ENCODE measurements around the gene ZNF462.
"Not testable (repeated sequence)": the region's sequence is repeated elsewhere in the genome, so short reads cannot be mapped to it uniquely, and the experiment has no call there.

Gene ZNF462

DNA sequence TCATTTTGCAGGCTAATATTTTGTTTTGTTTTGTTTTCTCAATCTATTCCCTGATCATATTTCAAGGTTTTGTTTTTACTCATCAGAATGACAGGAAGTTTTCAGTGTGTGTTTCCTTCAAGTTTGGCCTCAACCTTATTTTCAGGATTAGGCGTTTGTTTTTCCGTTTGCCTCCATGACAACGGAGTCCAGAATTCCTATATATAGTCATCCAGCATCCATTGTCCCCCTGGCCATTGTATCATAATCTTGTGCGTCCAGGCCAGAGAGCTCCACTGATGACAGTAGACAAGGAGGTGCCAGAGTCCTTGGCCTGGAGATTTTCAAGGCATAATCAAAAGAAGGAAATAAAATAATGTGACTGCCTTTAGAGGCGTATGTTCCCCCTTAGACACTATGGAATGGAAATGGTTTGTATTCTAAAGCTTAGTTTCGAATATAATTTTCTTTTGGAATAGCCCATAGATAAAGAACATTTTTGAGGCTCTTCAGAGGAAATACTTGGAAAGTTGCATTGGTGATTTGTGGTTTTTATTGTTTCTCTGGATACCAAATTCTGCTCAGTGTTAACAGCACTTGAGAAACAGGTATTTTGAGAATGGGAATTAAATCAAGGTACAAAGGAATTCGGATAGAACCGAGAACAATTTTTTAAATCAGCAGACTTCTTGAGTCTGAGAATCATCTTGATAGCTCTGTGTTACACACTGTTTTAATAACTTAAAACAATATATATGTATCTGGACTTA is 99.8 kb downstream of the ZNF462 start:
- no peak for DNase-seq (ENCODE audit: low spot score)

DNA sequence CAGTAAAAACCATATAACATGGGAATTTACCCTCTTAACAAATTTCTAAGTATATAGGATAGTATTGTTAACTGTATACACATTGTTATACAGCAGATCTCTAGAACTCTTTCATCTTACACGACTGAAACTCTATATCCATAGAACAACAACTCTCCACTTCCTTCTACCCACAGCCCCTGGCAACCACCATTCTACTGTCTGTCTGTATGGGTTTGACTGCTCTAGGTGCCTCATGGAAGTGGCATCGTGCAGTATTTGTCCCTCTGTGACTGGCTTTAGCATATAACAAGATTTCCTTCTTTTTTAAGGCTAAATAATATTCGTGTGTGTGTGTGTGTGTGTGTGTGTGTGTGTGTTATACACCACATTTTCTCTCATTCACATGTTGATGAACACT is 100.7 kb downstream of the ZNF462 start:
- DNase-seq (ENCODE audit: low spot score): no peak

- no peak for DNase-seq (ENCODE audit: low spot score)
Observed at GRCh38 chr9:106964329-106964728, 101.4 kb downstream of the ZNF462 start.

- DNase-seq (ENCODE audit: low spot score): no peak
Observed at GRCh38 chr9:106964822-106965525, 102.0 kb downstream of the ZNF462 start.

GRCh38 chr9:106966481-106966880 is 103.5 kb downstream of the ZNF462 start:
- no peak for DNase-seq (ENCODE audit: low spot score)

DNA sequence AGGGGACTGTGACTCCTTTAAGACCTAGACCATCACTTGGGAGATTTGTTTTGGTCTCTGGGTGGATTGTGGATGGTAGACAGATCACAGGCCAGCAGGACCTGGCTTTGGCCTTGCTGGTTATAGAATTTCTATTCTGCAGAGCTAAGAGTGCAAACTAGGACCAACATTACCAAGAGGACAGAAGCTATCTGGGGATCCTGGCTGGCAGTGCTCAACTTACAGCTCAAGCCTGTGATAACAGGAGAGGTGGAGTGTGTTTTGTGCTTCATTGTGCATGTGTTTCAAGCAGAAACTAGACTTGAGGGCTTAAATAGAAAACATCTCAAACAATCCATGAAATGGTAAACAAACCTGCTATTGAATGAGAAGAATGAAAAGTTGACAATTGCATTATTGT is 106.7 kb downstream of the ZNF462 start:
- no peak for DNase-seq (ENCODE audit: low spot score)

- DNase-seq (ENCODE audit: low spot score): no peak
Observed at GRCh38 chr9:106970219-106970975, 107.4 kb downstream of the ZNF462 start.

DNA sequence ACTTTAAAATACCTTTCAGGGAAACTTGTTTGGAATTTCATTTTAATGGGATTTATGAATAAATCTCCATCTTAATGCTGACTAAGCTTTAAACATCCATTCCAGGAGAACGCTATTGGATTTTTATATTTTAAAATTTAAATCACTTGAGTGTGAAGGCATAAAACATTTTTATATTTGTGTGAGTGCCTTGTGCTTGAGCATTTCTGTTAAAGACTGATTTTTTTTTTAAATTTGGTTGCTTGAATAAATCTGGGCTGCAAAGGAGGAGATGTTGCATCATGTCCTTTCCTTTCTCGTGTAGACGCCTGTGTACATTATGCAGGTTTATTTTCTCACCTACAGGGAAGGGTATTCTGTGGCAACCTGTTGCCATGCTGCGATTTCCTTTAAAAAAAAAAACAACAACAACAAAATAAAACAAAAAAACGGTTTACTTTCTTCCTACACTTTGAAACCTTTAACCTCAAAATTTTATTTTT is 108.1 kb downstream of the ZNF462 start:
- DNase-seq (ENCODE audit: low spot score): no peak

DNA sequence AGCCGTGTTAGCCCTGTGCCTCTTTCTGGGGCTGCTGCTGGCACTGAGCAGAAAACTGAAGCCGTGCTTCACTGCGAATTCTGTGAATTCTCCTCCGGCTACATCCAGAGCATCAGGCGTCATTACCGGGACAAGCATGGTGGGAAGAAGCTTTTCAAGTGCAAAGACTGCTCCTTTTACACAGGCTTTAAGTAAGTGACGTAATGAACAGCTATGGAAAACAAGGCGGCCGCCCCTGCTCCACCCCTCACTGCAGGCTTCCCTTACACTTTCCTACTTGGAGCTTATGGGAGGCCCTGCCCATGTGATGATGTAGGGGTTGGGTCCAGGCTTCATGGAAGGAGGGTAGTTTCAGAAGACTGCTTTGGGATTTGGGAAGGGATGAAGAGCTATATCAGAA is 109.1 kb downstream of the ZNF462 start:
- DNase-seq (ENCODE audit: low spot score): no peak

DNA sequence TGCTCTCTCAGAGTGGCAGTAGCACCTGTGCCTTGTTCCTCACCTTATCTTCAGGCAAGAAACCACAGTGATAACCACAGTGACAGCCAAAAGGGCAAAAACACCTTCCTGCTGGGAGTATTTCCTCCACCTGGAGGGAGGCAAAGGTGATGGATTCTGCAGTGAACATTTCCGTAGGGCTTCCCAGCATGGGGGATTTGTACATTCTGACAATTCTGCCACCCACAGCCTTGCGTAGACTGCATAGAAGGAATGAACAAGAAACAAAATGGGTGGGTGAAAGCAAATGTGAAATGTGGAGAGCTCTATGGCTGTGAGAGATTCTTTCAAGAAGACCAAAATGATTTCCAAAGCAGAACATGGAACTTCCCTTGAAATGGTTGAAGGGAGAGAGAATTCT is 111.4 kb downstream of the ZNF462 start:
- DNase-seq (ENCODE audit: low spot score): no peak

DNA sequence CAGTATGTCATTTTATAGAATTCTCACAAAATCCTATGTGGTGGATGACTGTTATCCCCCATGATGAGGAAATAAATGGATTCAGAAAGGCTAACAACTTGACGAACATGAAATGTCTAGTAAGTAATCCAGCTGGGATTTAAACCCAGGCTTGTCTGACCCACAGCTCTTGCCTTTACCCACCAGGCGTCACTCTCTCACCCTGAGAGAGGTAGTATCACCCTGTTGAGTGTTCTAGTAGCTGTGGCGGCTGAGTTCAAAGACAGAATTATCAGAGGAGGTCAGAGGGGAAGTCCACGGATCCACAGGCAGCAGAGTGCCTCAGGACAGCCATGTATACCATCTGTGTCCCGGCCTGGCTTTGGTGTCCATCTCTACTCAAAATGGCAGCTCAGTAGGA is 113.8 kb downstream of the ZNF462 start:
- DNase-seq (ENCODE audit: low spot score): no peak

DNA sequence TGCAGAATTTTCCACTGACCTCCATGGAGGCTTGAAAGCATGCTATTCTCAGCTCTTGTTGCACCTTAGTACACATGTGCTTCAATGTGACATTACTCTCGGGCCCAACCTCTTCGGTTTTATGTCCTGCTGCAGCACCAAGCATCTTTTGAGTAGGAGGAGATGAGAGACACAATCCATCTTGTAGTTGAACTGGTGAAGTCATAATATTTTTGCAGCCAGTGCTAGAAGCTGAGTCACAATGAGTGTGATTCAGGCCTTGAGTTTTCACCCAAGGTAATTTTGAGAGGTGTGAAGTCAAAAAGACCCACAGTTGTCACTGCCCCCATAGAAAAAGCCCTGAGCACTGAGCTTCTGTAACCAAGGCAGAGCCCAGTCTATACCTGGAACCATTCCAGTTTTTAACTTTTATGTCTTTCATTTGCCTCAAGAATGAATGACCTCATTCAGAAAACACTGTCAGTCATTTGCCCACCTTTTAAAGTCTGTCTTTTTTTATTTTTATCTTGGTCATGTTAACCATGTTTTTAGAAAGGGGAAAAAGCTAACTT is 117.7 kb downstream of the ZNF462 start:
- DNase-seq (ENCODE audit: low spot score): no peak

GRCh38 chr9:106981396-106982287 is 118.7 kb downstream of the ZNF462 start:
- DNase-seq (ENCODE audit: low spot score): no peak

DNA sequence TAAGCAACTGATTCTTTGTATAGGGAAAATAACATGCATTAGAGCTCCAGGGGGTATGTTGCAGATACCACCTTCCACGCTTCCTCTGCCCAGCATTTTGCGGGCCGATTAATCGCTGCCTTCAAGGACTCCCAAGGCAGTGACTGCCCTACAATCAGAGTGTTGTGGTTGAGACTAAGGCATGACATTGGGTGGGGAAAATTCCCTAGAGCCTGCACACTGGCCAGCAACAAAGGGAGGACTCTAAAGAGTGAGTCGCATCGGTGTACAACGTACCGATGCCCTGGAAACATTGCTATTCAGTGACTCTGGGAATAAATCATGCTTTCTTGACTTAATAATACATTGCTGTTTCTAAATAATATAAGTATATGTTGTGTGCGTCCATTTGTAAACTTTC is 119.7 kb downstream of the ZNF462 start:
- no peak for DNase-seq (ENCODE audit: low spot score)

DNA sequence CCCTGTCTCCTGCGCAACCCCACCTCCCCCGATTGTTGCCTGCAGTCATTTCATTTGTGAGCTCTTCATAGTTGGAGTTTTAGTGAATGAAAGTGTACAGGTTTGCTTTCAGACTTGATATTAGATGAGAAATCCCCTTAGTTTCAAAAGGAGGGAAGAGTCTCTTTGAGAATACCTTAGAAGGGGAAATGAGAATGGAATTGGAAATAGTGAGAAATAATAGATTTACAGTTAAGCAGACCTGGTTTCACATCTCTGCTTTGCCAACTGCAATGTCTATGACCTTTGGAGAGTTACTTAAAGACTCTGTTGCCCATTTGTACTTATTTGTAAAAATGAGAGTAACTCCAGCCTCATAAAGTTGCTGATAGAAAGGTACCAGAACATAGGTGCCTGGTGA is 120.4 kb downstream of the ZNF462 start:
- no peak for DNase-seq (ENCODE audit: low spot score)

- DNase-seq (ENCODE audit: low spot score): not testable (repeated sequence)
Observed at GRCh38 chr9:106989904-106990303, 126.9 kb downstream of the ZNF462 start.

DNA sequence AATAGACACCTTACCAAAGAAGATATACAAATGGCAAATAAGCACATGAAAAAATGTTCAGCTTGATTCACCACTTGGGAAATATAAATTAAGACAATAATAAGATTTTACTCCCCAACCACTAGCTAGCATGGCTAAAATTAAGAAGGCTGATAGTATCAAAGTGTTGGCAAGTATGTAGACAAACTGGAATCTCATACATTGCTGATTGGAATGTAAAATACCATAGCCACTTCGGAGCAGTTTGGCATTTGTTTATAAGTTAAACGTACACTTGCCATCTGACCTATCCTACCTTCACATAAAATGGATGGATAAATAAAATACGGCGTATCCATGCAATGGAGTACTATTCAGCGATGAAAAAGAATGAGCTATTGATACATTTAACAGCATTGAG is 129.2 kb downstream of the ZNF462 start:
- no peak for DNase-seq (ENCODE audit: low spot score)

GRCh38 chr9:106993603-106994002 is 130.6 kb downstream of the ZNF462 start:
- no peak for DNase-seq (ENCODE audit: low spot score)

GRCh38 chr9:106994463-106994862 is 131.5 kb downstream of the ZNF462 start:
- no peak for DNase-seq (ENCODE audit: low spot score)

DNA sequence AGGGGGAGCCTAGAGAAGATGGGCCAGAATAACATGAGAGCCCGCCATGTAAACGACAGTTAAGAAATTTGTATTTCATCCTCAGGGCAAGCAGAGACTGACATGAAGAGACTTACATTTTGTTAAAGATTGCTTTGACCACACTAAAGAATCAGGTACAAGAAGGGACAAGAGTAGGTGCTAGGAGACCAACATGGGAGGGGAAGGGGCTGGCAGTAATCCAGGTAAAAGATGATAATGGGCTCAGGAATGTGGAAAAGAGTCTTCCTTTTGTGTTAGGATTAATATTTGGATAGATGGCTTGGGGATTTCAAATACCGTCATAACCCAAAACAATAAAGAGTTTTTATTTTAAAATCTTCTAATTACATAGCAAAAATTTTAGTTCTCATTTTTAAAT is 137.3 kb downstream of the ZNF462 start:
- no peak for DNase-seq (ENCODE audit: low spot score)

- no peak for DNase-seq (ENCODE audit: low spot score)
Observed at GRCh38 chr9:107005201-107005600, 142.2 kb downstream of the ZNF462 start.

DNA sequence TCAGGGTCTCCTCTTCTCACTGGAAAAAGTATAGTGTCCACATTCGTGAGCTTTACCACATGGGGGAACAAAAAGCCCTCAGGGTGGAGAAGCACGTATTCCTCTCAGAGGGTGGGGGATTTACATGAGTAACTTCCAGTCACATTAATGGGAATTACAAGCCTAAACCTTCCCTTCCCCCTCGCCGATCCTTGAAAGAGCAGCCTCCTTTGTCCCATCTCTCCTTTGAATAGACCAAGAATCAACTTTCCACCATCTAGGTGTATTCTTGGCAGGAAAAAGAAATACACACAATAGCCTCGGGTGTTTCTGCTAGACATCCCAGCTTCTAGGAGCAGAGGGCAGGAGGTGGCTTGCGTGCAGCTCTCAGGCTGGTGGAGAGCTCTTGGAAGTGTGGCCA is 144.4 kb downstream of the ZNF462 start:
- DNase-seq (ENCODE audit: low spot score): no peak
